Activated T-cell treated with anti-CD3 and anti-CD28 coated beads, Interleukin-2, amount 50 U/mL, for 1 hour (primary cell): ENCODE data around the gene TBC1D25.

Experiments used
- DNase-seq: peaks from one replicate; pipeline ENCODE4 v3.0.0-alpha.2; 2020

The TBC1D25 gene, protein sequence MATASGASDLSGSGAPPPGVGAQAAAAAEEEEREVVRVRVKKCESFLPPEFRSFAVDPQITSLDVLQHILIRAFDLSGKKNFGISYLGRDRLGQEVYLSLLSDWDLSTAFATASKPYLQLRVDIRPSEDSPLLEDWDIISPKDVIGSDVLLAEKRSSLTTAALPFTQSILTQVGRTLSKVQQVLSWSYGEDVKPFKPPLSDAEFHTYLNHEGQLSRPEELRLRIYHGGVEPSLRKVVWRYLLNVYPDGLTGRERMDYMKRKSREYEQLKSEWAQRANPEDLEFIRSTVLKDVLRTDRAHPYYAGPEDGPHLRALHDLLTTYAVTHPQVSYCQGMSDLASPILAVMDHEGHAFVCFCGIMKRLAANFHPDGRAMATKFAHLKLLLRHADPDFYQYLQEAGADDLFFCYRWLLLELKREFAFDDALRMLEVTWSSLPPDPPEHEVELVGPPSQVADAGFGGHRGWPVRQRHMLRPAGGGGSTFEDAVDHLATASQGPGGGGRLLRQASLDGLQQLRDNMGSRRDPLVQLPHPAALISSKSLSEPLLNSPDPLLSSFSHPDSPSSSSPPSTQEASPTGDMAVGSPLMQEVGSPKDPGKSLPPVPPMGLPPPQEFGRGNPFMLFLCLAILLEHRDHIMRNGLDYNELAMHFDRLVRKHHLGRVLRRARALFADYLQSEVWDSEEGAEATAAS

DNA sequence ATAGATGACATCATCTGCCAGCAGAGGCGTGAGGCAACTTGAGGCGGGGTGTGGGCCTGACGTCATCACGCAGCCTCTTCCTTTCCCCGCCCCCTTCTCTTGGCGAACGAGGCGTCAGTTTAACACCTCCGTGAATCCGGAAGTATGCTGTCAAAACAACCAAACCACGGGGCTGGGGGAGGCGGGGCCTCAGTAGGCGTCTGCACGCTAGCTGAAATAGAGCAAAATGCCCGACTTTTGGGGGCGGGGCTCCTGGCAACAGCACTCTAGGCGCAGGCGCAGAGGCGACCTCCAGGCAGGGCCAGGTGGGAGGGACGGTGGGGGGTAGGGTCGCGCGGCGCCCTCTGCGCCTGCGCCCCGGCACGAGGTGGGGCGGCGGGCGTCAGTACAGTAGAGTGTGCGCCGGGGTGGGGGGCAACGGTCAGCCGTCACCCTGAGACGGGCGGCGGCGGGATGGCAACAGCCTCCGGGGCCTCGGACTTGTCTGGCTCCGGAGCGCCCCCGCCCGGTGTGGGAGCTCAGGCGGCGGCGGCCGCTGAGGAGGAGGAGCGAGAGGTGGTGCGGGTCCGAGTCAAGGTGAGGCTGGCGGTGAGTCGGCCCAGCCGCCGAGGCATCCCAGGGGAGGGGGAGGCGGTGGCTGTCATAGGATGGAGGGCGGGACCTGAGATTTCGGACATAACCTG, at the start of gene TBC1D25:
Gene TBC1D25 (plus strand): TSS at position 370 of the 683 bp plus-strand sequence. CDS start 84 bp downstream, at position 454.
- DNase-seq: peak; percentile 94

DNA sequence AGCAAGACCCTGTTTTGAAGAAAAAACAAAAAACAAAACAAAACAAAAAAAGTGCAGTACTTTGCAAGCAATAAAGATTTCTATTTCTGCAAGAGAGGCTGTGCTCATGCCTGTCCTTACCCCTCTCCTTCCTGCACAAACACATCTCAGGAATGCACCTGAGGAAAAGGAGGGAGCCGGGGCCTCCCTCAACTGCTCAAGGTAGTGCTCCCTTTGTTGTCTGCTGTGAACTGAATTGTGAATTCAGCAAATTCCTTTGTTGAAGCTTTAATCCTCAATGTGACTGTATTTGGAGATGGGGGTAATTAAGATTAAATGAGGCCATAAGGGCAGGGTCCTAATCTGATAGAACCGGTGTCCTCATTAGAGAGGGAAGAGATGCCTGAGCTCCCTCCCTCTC, 49.6 kb upstream of the TBC1D25 start:
- no peak for DNase-seq

DNA sequence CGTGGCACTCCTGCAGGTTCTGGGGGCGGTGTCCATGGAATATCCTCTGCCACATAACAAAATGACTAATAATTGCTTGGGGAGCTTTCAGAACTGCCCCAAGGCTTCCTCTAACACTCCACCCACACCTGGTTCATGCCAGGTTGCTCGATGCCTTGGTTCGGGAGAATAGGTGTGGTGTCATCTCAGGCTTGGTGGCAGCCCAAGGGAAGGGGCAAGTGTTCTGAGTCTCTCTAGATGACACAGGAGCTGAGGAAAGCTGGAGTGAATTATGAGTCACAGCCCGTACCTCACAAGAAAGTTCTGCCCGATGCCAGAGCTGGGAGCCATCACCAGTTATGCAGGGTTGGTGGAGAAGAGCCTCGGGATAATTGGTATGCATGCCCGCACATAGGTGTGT, 48.9 kb upstream of the TBC1D25 start:
- DNase-seq: no peak

DNA sequence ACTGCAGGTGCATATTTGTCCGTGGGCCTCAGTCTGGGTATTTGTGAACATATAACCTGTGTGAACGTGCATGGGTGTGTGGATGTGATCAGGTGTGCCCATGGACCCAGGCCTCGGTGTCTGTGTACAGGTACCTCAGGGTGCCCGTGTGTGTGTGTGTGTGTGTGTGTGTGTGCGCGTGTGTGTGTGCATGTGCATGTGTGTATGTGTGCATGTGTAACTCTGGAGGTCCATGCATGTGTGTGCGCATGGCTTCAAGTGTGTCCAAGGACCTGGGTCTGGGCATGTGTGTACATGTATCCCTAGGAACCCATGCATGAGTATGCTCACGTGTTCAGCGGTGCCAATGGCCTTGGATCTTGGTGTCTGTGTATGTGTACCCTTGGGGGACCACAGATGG, 47.7 kb upstream of the TBC1D25 start:
- no peak for DNase-seq

DNA sequence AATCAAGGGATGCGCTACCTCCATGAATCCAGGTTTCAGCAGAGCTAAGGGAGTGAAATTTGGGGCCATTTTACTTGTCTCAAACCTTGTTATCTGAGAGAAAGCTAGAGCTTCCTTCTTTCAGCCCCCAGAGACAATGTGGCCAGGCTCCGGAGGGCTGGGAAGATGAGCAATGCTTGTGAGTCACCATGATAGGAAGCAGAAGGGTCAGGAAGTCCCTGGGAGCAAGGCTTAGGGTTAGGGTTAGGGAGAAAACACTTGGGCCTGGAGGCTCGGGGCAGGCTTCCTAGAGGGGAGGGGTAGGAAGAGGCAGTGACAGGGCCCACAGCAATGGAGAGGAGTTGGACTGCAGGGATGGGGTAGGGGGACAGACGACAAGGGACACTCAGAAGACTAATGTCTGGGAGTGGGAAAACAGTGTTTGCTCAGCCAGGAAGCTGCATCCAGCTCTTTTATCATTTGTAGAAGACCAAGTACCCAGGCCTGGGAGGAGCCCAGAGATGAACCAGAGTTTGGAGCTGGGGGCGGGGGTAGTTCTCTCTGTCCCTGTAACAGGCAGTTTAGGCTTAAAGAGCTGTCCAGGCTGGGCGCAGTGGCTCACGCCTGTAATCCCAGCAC, 47.1 kb upstream of the TBC1D25 start:
- no peak for DNase-seq

DNA sequence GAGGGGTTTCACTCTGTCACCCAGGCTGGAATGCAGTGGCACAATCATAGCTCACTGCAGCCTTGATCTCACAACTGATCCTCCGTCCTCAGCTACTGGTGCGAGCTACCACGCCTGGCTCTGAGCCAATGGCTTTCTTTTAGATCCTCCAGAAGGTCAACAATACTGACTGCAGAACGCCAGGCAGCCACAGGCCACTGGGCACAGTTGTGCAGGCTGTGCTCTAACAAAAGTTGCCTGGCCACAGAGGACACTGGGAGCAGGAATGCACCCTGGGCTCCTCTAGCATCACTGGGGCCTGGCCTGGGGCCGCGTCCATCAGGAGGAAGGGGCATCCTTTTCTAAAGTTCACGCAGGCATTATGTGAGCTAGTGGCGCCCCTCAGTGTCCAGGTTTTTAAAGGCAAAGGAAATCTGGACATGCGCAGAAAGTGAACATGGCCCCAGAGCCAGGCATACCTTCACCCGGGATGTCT, 45.6 kb upstream of the TBC1D25 start:
- DNase-seq: no peak

DNA sequence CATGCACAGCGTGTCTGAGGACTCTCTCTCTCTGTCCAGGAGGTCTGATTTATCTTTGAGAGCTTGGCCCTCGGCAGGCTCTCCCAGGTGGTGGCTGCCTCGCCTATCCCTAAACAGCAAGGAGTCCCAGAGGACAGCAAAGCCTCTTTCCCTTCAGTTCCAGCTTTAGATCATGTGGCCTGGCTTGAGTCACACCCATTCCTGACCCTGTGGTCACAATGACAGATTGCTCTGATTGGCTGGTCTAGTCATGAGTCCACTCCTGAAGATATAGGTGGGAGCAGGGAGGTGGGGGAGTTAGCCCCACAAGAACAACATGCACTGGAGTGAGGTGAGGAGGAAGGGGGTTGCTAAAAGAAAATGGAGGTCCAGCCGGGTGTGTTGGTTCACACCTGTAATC, 42.9 kb upstream of the TBC1D25 start:
- DNase-seq: no peak

DNA sequence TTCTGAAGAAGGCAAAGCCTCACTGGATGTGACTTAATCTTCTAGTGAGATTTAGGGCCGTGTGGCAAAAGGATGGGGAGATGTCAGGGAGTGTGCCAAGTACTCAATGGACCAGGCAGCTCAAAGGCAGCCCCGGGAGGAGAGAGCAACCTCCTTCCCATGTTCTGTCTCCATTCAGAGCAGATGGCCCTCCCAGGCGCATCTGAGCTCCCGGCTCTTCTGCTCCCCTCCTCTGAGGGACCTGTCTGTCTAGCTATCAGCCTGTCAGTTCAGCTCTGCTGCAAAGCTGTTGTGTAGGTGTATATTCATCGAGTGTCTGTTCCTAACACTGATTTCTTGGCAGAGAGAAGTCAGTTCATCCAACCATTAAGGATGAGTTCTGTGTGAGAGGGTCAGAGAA, 41.6 kb upstream of the TBC1D25 start:
- no peak for DNase-seq

DNA sequence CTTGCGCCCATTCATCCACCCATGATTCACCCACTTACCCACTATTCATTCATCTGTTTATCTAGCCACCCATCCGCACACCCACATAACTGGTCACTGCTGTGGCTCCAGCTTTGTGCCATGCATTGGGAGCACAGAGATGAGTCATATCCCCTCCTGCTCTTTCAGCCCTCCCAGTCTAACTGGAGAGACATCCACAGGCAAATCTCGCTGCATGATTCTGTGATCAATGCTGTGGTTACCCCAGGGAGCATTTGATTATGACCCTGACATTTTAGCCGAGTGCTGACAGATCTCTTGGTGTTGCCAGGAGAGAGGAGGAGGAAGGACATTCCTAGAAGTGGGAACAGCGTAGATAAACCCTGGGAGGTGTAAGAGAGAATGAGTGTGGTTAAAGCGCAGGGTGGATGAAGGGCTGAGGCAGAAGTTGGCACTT, 41.1 kb upstream of the TBC1D25 start:
- no peak for DNase-seq

DNA sequence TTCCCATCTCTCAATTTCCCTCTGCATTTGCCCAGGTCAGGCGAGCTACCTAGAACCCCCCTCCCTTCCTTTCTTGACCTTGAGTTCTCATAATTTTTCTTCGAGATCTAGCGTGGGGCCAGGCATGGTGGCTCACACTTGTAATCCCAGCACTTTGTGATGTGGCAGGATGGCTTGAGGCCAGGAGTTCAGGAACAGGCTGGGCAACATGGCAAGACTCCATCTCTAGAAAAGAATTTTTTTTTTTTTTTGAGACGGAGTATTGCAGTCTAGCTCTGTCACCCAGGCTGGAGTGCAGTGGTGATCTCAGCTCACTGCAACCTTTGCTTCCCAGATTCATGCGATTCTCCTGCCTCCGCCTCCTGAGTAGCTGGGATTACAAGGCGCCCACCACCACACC, 35.3 kb upstream of the TBC1D25 start:
- no peak for DNase-seq

DNA sequence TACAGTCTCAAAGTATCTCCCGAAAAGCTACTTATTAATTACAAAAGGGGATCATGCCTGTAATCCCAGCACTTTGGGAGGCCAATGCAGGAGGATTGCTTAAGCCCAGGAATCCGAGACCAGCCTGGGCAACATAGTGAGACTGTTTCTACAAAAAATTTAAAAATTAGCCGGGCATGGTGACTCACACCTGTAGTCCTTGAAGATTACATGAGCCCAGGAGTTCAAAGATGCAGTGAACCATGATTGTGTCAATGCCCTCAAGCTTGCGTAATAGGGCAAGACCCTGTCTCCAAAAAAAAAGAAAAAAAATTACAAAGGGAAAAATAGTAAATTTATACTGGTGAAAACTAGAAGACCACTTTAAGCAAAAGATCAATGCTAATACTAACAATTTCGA, 34.0 kb upstream of the TBC1D25 start:
- no peak for DNase-seq

DNA sequence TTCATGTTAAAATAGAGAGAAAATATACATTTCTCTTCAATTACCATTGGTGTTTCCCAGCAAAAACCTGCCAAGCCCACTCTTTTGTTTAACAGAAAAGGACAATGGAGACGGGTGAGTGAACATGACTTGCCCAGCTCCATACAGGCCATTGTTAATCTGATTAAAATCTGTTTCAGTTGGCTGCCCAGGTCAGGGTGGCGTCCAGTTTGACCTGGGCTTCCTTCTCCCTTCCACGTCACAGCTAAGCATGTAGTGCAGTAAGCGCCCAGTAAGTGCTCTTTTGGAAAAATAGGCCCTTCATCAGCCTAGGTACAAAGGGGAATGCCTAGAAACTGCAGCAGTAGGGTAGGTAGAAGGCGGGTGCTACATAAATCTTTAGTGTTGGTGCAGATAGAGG, 32.3 kb upstream of the TBC1D25 start:
- DNase-seq: no peak

DNA sequence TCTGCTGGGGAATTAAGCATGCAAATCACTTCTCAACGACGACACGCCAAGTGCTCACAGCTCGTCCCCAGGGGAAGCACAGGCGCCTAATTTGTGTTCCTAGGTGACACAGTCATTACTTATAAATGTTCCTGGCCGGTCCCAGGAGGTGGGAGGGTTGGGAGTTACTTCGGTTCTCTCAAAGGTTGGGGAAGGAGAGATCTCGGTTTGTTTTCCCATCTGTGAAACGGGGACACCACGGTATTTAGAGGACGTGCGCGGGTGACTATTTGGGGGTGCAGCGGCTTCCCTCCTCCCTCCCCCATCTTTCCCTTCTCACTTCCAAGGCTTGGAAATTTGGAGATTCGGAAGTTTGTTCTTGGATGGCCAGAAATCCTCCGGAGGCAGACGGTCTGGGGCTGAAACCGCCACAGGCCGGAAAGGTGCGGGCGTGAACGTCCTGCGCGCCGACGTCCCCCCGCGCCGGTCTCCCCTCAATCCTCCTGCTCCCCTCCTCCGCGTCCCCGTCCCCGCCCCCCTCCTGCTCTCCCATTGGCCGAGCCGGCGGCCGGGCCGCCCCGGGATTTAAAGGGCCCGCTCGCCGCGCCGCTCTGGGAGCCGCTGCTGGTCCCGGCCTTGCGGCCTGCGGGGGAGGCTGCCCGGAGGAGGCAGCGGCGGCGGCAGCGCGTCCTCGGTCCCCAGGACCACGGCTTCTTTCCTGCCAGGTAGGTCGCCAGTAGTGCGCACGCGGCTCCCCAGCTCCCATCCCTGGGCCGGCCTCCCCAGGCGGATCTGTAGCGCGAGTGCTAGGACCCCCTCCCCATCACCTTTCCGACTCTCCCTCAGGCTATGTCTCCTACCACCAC, 30.9 kb upstream of the TBC1D25 start, which contains the start of gene PORCN:
Gene PORCN (plus strand): TSS at position 593 of the 845 bp plus-strand sequence. CDS start 829 bp downstream, outside the sequence.
- peak; percentile 78 for DNase-seq

DNA sequence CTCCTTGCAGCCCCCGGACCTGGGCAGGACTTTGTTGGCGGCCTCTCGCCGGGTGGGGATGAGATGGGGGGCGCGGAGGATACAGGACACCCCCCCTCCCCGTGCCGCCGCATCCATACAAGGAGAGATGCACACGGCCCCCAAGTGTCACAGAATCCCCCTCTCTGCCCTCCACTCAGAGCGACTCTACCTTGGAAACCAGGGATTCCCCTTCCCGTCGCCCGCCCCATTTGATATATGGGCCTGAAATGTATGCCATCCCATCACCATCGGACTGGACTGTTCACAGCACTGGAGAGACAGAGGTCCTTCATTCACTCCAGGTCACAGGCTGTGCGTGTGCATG, 30.3 kb upstream of the TBC1D25 start:
- DNase-seq: no peak

DNA sequence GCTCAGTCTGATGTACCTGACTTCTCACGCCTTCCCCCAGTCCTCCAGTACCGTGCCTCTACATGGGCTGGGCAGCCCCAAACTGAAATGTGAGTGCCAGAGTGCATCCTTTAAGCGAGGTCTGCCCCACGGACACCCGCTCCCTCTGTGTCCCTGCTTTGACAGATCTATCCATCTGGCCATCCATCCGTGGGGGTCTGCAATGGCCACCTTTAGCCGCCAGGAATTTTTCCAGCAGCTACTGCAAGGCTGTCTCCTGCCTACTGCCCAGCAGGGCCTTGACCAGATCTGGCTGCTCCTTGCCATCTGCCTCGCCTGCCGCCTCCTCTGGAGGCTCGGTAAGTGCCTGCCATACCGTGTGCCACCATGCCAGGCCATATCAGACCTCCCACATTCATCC, 29.9 kb upstream of the TBC1D25 start:
- no peak for DNase-seq

DNA sequence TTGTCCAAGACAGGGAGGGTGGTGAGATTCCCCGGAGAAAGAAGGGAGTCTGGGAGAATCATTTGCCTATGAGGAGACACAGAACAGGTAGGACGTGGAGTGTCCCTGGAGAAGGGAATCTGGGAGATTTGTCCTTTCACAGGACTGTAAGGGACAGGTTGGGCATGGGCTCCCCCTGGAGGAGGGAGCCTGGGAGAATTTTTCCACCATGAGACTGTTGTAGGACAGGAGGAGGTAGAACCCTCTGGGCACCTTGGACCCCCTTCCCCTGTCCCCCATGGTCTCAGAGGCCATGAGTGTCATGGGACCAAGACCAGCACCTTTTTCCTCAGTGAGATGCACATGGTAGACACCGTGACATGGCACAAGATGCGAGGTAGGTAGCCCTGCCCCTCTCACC, 28.0 kb upstream of the TBC1D25 start:
- DNase-seq: no peak

DNA sequence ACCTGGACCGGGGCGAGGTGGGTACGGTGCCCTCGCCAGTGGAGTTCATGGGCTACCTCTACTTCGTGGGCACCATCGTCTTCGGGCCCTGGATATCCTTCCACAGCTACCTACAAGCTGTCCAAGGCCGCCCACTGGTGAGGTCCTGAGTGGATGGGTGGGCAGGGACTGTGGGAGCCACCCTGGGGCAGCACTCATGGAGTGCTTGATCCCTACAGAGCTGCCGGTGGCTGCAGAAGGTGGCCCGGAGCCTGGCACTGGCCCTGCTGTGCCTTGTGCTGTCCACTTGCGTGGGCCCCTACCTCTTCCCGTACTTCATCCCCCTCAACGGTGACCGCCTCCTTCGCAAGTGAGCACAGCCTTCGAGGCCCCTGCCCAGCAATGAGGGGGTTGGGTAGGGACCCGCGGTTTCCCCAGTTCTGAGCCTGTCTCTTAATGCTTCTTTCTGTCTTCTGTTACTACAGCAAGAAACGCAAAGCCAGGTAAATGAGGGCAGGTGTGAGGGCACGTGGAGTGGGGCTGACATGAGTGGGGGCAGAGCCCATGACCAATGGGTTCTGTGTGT, 27.1 kb upstream of the TBC1D25 start:
- DNase-seq: no peak

DNA sequence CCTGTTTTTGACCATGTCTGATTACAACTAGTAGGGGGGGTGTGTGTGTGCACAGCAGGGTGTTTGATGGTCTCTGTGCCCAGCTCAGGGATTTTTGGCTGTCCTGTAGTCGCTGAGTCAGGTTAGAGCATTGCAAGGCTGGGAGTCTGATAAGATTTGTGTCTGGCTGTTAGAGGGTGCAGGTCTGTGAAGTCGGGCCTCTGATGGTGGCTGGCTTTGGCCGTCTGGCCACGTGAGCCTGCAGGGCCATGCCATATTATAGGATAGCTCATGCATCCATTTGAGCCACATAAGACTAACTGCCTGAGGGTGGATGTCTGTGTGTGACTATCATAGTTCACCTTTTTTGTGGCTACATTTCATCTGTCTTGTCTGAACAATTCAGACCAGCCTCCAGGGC, 25.8 kb upstream of the TBC1D25 start:
- no peak for DNase-seq

DNA sequence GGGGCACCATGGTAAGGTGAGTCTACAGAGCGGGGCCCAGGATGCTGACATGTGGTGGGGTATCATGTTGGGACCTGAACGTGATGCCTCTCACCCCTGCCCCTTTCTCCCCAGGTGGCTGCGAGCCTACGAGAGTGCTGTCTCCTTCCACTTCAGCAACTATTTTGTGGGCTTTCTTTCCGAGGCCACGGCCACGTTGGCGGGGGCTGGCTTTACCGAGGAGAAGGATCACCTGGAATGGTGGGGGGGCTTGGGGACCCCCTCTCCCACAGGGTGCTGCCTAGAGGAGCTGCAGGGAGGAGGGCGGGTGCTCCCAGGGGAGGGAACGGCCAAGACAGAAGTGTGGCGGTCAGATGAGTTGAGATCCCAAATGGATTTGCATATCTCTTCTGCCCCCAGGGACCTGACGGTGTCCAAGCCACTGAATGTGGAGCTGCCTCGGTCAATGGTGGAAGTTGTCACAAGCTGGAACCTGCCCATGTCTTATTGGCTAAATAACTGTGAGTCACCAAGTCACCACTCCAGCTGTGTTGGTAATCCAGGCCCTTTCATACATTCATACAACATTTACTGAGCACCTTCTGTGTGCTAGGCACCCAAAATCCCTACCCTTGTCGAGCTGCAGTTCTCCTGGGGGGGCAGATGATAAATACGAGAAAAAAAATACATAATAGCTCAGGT, 25.2 kb upstream of the TBC1D25 start:
- no peak for DNase-seq

DNA sequence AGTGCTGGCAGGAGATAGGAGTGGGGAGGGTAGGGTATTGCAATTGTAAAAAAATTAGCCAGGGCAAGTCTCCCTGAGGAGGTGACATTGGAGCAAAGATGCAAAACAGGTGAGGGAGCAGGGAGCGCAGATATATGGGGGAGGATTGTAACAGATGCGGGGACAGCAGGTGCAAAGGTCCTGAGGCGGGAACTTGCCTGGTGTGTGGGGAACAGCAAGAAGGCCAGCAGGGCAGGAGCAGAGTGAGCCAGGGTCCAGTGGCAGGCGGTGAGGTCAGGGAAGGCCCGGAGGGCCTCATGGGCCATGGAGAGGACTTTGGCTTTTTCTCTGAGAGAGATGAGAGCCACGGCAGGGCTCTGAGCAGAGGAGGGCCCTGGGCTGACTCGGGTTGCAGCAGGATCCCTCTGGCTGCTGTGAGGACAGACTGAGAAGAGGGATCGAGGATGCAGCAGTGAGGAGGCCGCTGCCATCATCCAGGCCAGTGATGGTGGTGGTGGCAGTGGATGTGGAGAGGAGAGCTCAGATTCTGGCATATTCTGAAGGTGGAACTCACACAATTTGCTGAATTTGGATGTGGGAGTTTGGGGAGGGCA, 24.6 kb upstream of the TBC1D25 start:
- DNase-seq: no peak

DNA sequence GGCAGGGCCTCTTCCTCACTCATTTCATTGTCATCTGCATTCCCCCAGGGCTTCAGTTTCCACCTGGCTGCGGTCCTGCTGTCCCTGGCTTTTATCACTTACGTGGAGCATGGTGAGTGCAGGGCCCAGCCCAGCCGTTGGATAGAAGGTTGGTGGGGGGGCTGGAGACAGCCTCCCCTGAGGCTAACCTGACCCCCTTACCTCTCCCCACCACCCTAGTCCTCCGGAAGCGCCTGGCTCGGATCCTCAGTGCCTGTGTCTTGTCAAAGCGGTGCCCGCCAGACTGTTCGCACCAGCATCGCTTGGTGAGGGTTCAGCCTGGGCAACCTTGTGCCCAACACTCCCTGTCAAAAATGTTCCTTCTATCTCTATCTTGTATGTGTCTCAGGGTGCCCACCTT, 23.7 kb upstream of the TBC1D25 start:
- no peak for DNase-seq
